BLaER1 treated with 17β-estradiol and CSF1 and Interleukin-3, amounts not matched to agents 10 nM and 100 nM (cell line): Measurements from ENCODE around the gene TMEM272.

Experiments
- H3K27ac ChIP-seq, 11 experiments: shearing (Covaris generic); formaldehyde crosslinking; 2 replicates each; pipeline ENCODE4 v1.8.1; 2022
- H3K27me3 ChIP-seq, 11 experiments: shearing (Covaris generic); formaldehyde crosslinking; 2 replicates each; pipeline ENCODE4 v1.8.1; 2022
- H3K36me3 ChIP-seq, 11 experiments: shearing (Covaris generic); formaldehyde crosslinking; 2 replicates each; pipeline ENCODE4 v1.8.1; 2022
- H3K4me1 ChIP-seq, 10 experiments: shearing (Covaris generic); formaldehyde crosslinking; 2 replicates each; pipeline ENCODE4 v1.8.1; 2022
- H3K4me2 ChIP-seq, 11 experiments: shearing (Covaris generic); formaldehyde crosslinking; 2 replicates each; pipeline ENCODE4 v1.8.1; 2022
- H3K4me3 ChIP-seq, 10 experiments: shearing (Covaris generic); formaldehyde crosslinking; 2 replicates each; pipeline ENCODE4 v1.8.1; 2022
- H3K9ac ChIP-seq, 11 experiments: shearing (Covaris generic); formaldehyde crosslinking; 2 replicates each; pipeline ENCODE4 v1.8.1; 2022
- H3K9me3 ChIP-seq, 11 experiments: shearing (Covaris generic); formaldehyde crosslinking; replicated peaks in 1 of 11; 2 replicates each; pipeline ENCODE4 v1.8.1; 2022
- H4K20me1 ChIP-seq, 11 experiments: shearing (Covaris generic); formaldehyde crosslinking; 2 replicates each; pipeline ENCODE4 v1.8.1; 2022
- Cebpa-rat ChIP-seq, 11 experiments: shearing (Covaris generic); IDR thresholded peaks; 2 replicates each; pipeline ENCODE4 v1.8.1; 2022

The TMEM272 gene

DNA sequence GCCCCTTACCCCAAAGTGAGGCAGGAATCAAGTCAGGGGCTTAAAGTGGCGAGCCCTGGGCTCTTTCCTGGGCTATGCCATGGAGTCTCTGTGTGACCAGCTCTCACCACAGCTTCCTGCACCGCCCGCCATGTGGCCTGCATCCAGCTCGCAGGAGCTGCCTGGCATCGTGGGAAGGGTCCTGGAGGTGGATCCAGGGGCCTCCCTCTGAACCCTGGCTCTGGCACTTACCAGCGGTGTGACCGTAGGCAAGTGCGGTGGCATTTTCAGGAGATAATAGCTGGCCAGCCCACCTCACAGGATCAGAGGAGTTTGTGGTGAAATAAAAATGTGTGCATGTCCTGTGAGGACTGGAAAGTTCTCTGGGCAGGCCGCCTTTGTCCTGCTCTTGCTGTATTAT lies 67.1 kb downstream of the TMEM272 start:
- no peaks in the 10 kb centered on the region for H4K20me1 ChIP-seq

DNA sequence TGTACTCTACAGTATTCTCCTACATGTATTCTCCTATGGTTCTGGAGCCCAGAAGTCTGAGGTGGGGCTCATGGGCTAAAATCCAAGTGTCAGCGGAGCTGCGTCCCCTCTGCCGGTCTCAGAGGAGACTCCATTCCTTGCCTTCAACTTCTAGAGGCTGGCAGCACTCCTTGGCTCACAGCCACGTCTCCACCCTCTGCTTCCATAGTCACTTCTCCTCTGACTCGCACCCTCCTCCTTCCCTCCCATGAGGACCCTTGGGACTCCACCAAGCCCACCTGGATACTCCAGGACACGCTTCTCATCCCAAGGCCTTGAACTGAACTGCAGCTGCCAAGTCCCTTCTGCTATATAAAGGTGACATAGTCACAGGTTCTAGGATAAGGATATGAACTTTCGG lies 68.8 kb downstream of the TMEM272 start:
- H4K20me1 ChIP-seq: no peaks in the 10 kb centered on the region
- H3K9ac ChIP-seq: no peak overlapping the region
- H3K27ac ChIP-seq: no peak overlapping the region
- peaks cover 0 to 11% (median 2%) of the 10 kb centered on the region in 10 experiments; a peak in 6 of 20 replicates for H3K4me1 ChIP-seq
- no peaks in the 10 kb centered on the region for H3K27me3 ChIP-seq
- no peak overlapping the region for H3K4me2 ChIP-seq
- no peaks in the 10 kb centered on the region for H3K9me3 ChIP-seq
- no peak for TF ChIP-seq Cebpa-rat (IDR thresholded peaks at IDR 0.05)
- H3K4me3 ChIP-seq: no peak overlapping the region
- no peaks in the 10 kb centered on the region for H3K36me3 ChIP-seq

More for the DNA sequence above, 67.1 kb downstream of the TMEM272 start:
- no peak overlapping the region for H3K27ac ChIP-seq
- no peaks in the 10 kb centered on the region for H3K9me3 ChIP-seq
- peak overlapping the region in 3 of 11 experiments; percentile 5 to 37 (median 6); a peak in 2 of 22 replicates for H3K4me2 ChIP-seq
- no peak overlapping the region for H3K4me3 ChIP-seq
- no peaks in the 10 kb centered on the region for H3K27me3 ChIP-seq
- H3K36me3 ChIP-seq: no peaks in the 10 kb centered on the region
- H3K9ac ChIP-seq: no peak overlapping the region
- peaks cover 0 to 11% (median 2%) of the 10 kb centered on the region in 10 experiments; a peak in 6 of 20 replicates for H3K4me1 ChIP-seq
- TF ChIP-seq Cebpa-rat (IDR thresholded peaks at IDR 0.05): no peak

DNA sequence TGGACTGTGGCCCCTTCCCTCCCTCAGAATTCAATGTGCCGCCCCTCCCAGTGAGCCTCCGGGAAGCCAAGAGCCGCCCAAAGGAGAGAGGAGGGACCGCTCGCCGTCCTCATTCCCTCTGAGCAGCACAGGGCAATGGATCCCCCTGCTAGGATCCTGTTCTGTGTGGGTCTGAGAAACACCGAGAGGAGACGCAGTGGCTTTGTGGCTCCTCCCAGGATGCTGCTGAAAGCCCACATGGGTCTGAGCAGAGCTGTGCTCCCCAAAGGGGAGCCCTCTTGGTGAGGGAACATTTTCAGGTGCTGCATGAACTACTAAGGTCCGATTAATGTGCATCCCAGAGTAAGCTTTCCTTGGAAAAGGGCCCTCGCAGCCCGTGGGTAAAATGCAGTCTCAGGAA lies 71.5 kb downstream of the TMEM272 start:
- peaks cover 0 to 6% (median 0%) of the 10 kb centered on the region in 11 experiments; a peak in 2 of 22 replicates for H3K36me3 ChIP-seq
- H3K4me2 ChIP-seq: no peak overlapping the region
- no peaks in the 10 kb centered on the region for H3K9me3 ChIP-seq
- no peak overlapping the region for H3K9ac ChIP-seq
- peaks cover 0 to 10% (median 2%) of the 10 kb centered on the region in 10 experiments; a peak in 6 of 20 replicates for H3K4me1 ChIP-seq
- no peak overlapping the region for H3K4me3 ChIP-seq
- TF ChIP-seq Cebpa-rat (IDR thresholded peaks at IDR 0.05): no peak
- no peaks in the 10 kb centered on the region for H3K27me3 ChIP-seq
- peaks cover 0 to 8% (median 0%) of the 10 kb centered on the region in 11 experiments; a peak in 2 of 22 replicates for H4K20me1 ChIP-seq
- H3K27ac ChIP-seq: no peak overlapping the region

- Histone ChIP-seq H3K27me3 (no peaks in the 10 kb centered on the region), H3K36me3 (peaks cover 0 to 13% (median 0%) of the 10 kb centered on the region in 11 experiments; a peak in 2 of 22 replicates), H3K9me3 (no peaks in the 10 kb centered on the region), H3K4me1 (peaks cover 0 to 2% (median under 1%) of the 10 kb centered on the region in 10 experiments; a peak in 6 of 20 replicates), H3K4me2 (no peak overlapping the region), H4K20me1 (peaks cover 0 to 8% (median 0%) of the 10 kb centered on the region in 11 experiments; a peak in 2 of 22 replicates), H3K9ac (no peak overlapping the region), H3K4me3 (no peak overlapping the region), H3K27ac (no peak overlapping the region)
- no peak for TF ChIP-seq Cebpa-rat (IDR thresholded peaks at IDR 0.05)
Observed at GRCh38 chr13:51772781-51773180, 72.2 kb downstream of the TMEM272 start.

- Histone ChIP-seq H3K4me1 (no peaks in the 10 kb centered on the region), H3K4me3 (no peak overlapping the region), H3K27ac (no peak overlapping the region), H4K20me1 (peaks cover 0 to 8% (median 0%) of the 10 kb centered on the region in 11 experiments; a peak in 2 of 22 replicates), H3K36me3 (peaks cover 0 to 20% (median 3%) of the 10 kb centered on the region in 11 experiments; a peak in 9 of 22 replicates), H3K27me3 (no peaks in the 10 kb centered on the region), H3K9ac (no peak overlapping the region), H3K4me2 (no peak overlapping the region), H3K9me3 (no peaks in the 10 kb centered on the region)
- no peak for TF ChIP-seq Cebpa-rat (IDR thresholded peaks at IDR 0.05)
Observed at GRCh38 chr13:51772105-51772455, 72.9 kb downstream of the TMEM272 start.

- no peak overlapping the region for H3K4me3 ChIP-seq
- no peaks in the 10 kb centered on the region for H3K9me3 ChIP-seq
- no peak overlapping the region for H3K27ac ChIP-seq
Observed at GRCh38 chr13:51771418-51772104, 73.4 kb downstream of the TMEM272 start.

GRCh38 chr13:51770681-51771417 lies 74.1 kb downstream of the TMEM272 start:
- no peak overlapping the region for H3K4me3 ChIP-seq
- H3K27me3 ChIP-seq: no peaks in the 10 kb centered on the region
- peaks cover 0 to 32% (median 13%) of the 10 kb centered on the region in 11 experiments; a peak in 12 of 22 replicates for H3K36me3 ChIP-seq
- no peaks in the 10 kb centered on the region for H3K9me3 ChIP-seq
- H3K27ac ChIP-seq: no peak overlapping the region
- TF ChIP-seq Cebpa-rat (IDR thresholded peaks at IDR 0.05): no peak
- peaks cover 0 to 8% (median 0%) of the 10 kb centered on the region in 11 experiments; a peak in 2 of 22 replicates for H4K20me1 ChIP-seq
- no peak overlapping the region for H3K9ac ChIP-seq
- no peak overlapping the region for H3K4me2 ChIP-seq
- H3K4me1 ChIP-seq: no peaks in the 10 kb centered on the region

More at GRCh38 chr13:51771418-51772104, 73.4 kb downstream of the TMEM272 start:
- Histone ChIP-seq H3K4me1 (no peaks in the 10 kb centered on the region), H3K27me3 (no peaks in the 10 kb centered on the region), H3K9ac (no peak overlapping the region), H3K4me2 (no peak overlapping the region), H4K20me1 (peaks cover 0 to 8% (median 0%) of the 10 kb centered on the region in 11 experiments; a peak in 2 of 22 replicates), H3K36me3 (peaks cover 0 to 25% (median 6%) of the 10 kb centered on the region in 11 experiments; a peak in 11 of 22 replicates)
- no peak for TF ChIP-seq Cebpa-rat (IDR thresholded peaks at IDR 0.05)

- Histone ChIP-seq H3K4me3 (no peak overlapping the region), H3K9me3 (no peaks in the 10 kb centered on the region), H3K27me3 (no peaks in the 10 kb centered on the region), H3K27ac (no peak overlapping the region), H3K4me2 (no peak overlapping the region), H3K4me1 (peaks cover 0 to under 1% (median 0%) of the 10 kb centered on the region in 10 experiments; a peak in 2 of 20 replicates), H4K20me1 (peaks cover 0 to 8% (median 0%) of the 10 kb centered on the region in 11 experiments; a peak in 2 of 22 replicates), H3K36me3 (peaks cover 0 to 39% (median 15%) of the 10 kb centered on the region in 11 experiments; a peak in 12 of 22 replicates), H3K9ac (no peak overlapping the region)
- no peak for TF ChIP-seq Cebpa-rat (IDR thresholded peaks at IDR 0.05)
Observed at GRCh38 chr13:51770160-51770559, 74.8 kb downstream of the TMEM272 start.
